GM23338 (cell line): Measurements from ENCODE around the gene ATXN7L2. TPM values are rescaled to one million over a fixed set of nuclear protein-coding genes. Genes with fewer than 3 reads are reported as not detected.

Experiments
- ATAC-seq: fragments of 200-7000 bp; cut with Tn5 transposase; 3 replicates; pipeline ENCODE4 v1.9.1; 2020
- DNase-seq: peaks from one replicate; pipeline ENCODE4 v3.0.0-alpha.2; 2015; ENCODE audit warnings: low spot score
- H2AFZ ChIP-seq: fragments of 200-600 bp; sonication (generic); 2 replicates; pipeline ENCODE4 v1.8.0; 2016; ENCODE audit warnings: antibody characterized with exemption, mild to moderate bottlenecking, moderate library complexity
- H3F3A ChIP-seq: fragments of 200-600 bp; sonication (generic); replicated peaks from 2 replicates; pipeline ENCODE4 v1.8.0; 2017; ENCODE audit warnings: antibody characterized with exemption, mixed run types, low read depth
- H3K27ac ChIP-seq: fragments of 200-600 bp; sonication (generic); 2 replicates; pipeline ENCODE4 v1.6.1; 2016; ENCODE audit warnings: low read depth
- H3K27me3 ChIP-seq: fragments of 200-600 bp; sonication (generic); 2 replicates; pipeline ENCODE4 v1.8.0; 2016; ENCODE audit warnings: mild to moderate bottlenecking, mixed run types, moderate library complexity; ENCODE audit not compliant: insufficient read depth
- H3K36me3 ChIP-seq: fragments of 200-600 bp; sonication (generic); 2 replicates; pipeline ENCODE4 v1.8.0; 2016; ENCODE audit warnings: mild to moderate bottlenecking; ENCODE audit not compliant: insufficient read depth
- H3K4me1 ChIP-seq: fragments of 200-600 bp; sonication (generic); 2 replicates; pipeline ENCODE4 v1.8.0; 2016; ENCODE audit warnings: mild to moderate bottlenecking, moderate library complexity; ENCODE audit not compliant: insufficient read depth
- H3K4me2 ChIP-seq: fragments of 200-600 bp; sonication (generic); 2 replicates; pipeline ENCODE4 v1.7.1; 2017; ENCODE audit warnings: mixed run types
- H3K4me3 ChIP-seq: fragments of 200-600 bp; sonication (generic); 2 replicates; pipeline ENCODE4 v1.6.1; 2016; ENCODE audit warnings: mixed run types
- H3K79me2 ChIP-seq: fragments of 200-600 bp; sonication (generic); replicated peaks from 2 replicates; pipeline ENCODE4 v1.8.0; 2017; ENCODE audit warnings: mild to moderate bottlenecking; ENCODE audit not compliant: insufficient read depth
- H3K9me2 ChIP-seq: fragments of 200-600 bp; sonication (generic); 2 replicates; pipeline ENCODE4 v1.8.0; 2017; ENCODE audit not compliant: insufficient read depth
- H4K20me1 ChIP-seq: fragments of 200-600 bp; sonication (generic); replicated peaks from 2 replicates; pipeline ENCODE4 v1.8.0; 2017; ENCODE audit warnings: mild to moderate bottlenecking; ENCODE audit not compliant: insufficient read depth
- H3K27ac Mint-ChIP-seq: 2 replicates; pipeline ENCODE4 v1.8.0; 2020; ENCODE audit warnings: inconsistent platforms, mild to moderate bottlenecking, moderate library complexity, mixed read lengths
- H3K27me3 Mint-ChIP-seq: 3 replicates; pipeline ENCODE4 v1.8.0; 2022; ENCODE audit warnings: low read depth, mild to moderate bottlenecking, moderate library complexity, mixed read lengths, inconsistent platforms; ENCODE audit not compliant: insufficient read depth, poor library complexity
- H3K36me3 Mint-ChIP-seq: 3 replicates; pipeline ENCODE4 v1.8.0; 2021; ENCODE audit warnings: low read depth, mild to moderate bottlenecking, inconsistent platforms, moderate library complexity, mixed read lengths
- H3K4me1 Mint-ChIP-seq: 3 replicates; pipeline ENCODE4 v1.8.0; 2020; ENCODE audit warnings: mild to moderate bottlenecking, inconsistent platforms, mixed read lengths
- H3K4me3 Mint-ChIP-seq: 3 replicates; pipeline ENCODE4 v1.8.0; 2021; ENCODE audit warnings: moderate library complexity, mild to moderate bottlenecking, inconsistent platforms, mixed read lengths
- H3K9me3 Mint-ChIP-seq: 3 replicates; pipeline ENCODE4 v1.8.0; 2020; ENCODE audit warnings: moderate library complexity, mild to moderate bottlenecking, inconsistent platforms, mixed read lengths
- CREB1 ChIP-seq: fragments of 250-450 bp; sonication (Bioruptor Pico); IDR thresholded peaks from 2 replicates; pipeline ENCODE4 v1.5.0; 2020; ENCODE audit warnings: low read depth, mild to moderate bottlenecking, moderate library complexity
- CTCF ChIP-seq, 2 experiments: fragments of 200-600 bp in 1 of 2; sonication (generic) in 1 of 2; conservative IDR thresholded peaks; 2 replicates each; pipeline versions ENCODE4 v1.5.1 to v1.6.1; 2016 to 2017; ENCODE audit warnings: antibody characterized with exemption in 2 of 2, low read depth in 2 of 2, mild to moderate bottlenecking in 2 of 2, moderate library complexity in 1 of 2
- JUNB ChIP-seq: IDR thresholded peaks from one replicate; pipeline ENCODE4 v1.6.1; 2016; ENCODE audit warnings: antibody characterized with exemption; ENCODE audit not compliant: unreplicated experiment
- REST ChIP-seq: IDR thresholded peaks from one replicate; pipeline ENCODE4 v1.6.1; 2018; ENCODE audit warnings: antibody characterized with exemption; ENCODE audit not compliant: unreplicated experiment
- ZNF331 ChIP-seq: fragments of 250-450 bp; sonication (Bioruptor Pico); IDR thresholded peaks from 2 replicates; pipeline ENCODE4 v1.5.0; 2020; ENCODE audit warnings: low read depth, mild to moderate bottlenecking, moderate library complexity
- polyA plus RNA-seq: library from polyadenylated mRNA; unstranded; fragments of >200 nt; fragmentation: Nextera tagmentation; extraction: Ambion mirVana; gene quantifications from 2 replicates; pipeline ENCODE4 v1.2.1, GENCODE V29; 2016
- total RNA-seq: library from RNA; depleted of rRNA; stranded (reverse); fragments of >200 nt; shearing (Covaris generic); gene quantifications from 2 replicates; pipeline ENCODE4 v1.2.3, GENCODE V29; 2014

Gene ATXN7L2
- total and polyA plus RNA-seq, 2 experiments from 2014 or later: 8.0 to 9.9 TPM

GRCh38 chr1:109487261-109487660, 3.6 kb downstream of the ATXN7L2 start:
- Histone ChIP-seq H3K27ac (no peak overlapping the region), H3F3A (peaks cover 8% of the 10 kb centered on the region; the same call in 1 of the 2 replicates), H3K36me3 (no peaks in the 10 kb centered on the region), H3K79me2 (no peaks in the 10 kb centered on the region), H4K20me1 (no peaks in the 10 kb centered on the region), H3K4me3 (no peak overlapping the region), H3K4me2 (no peak overlapping the region), H3K9me2 (no peaks in the 10 kb centered on the region), H3K27me3 (peaks cover 3% of the 10 kb centered on the region; the same call in 1 of the 2 replicates), H2AFZ (no peak overlapping the region), H3K4me1 (peaks cover 15% of the 10 kb centered on the region)
- Mint-ChIP-seq H3K27ac (no peak overlapping the region), H3K9me3 (no peaks in the 10 kb centered on the region; the same call in 2 of the 3 replicates), H3K36me3 (peaks cover 22% of the 10 kb centered on the region; the same call in 2 of the 3 replicates), H3K4me1 (peaks cover 17% of the 10 kb centered on the region), H3K27me3 (peaks cover 11% of the 10 kb centered on the region), H3K4me3 (no peak overlapping the region)
- DNase-seq (no peak), ATAC-seq (no peak)
- TF ChIP-seq REST (no peak), CREB1 (no peak), ZNF331 (no peak)

GRCh38 chr1:109488201-109488600, 4.5 kb downstream of the ATXN7L2 start:
- H3K9me2 ChIP-seq: no peaks in the 10 kb centered on the region
- no peaks in the 10 kb centered on the region for H3K27me3 ChIP-seq
- H3K4me3 Mint-ChIP-seq: no peak overlapping the region
- no peak overlapping the region for H3K27ac ChIP-seq
- H4K20me1 ChIP-seq: no peaks in the 10 kb centered on the region
- H3K36me3 ChIP-seq: no peaks in the 10 kb centered on the region
- no peaks in the 10 kb centered on the region for H3K79me2 ChIP-seq
- no peak overlapping the region for H3K4me2 ChIP-seq
- DNase-seq: peak; percentile 58
- H3K4me3 ChIP-seq: no peak overlapping the region
- ATAC-seq: no peak
- H2AFZ ChIP-seq: no peak overlapping the region
- H3K36me3 Mint-ChIP-seq: peaks cover 22% of the 10 kb centered on the region; the same call in 2 of the 3 replicates
- H3K27ac Mint-ChIP-seq: 0 out of 2 replicates have a peak overlapping the region, but pooled peaks have one; percentile 44
- TF ChIP-seq JUNB (no peak), CTCF (conservative IDR thresholded peaks at IDR 0.05; ENCODE audit: low read depth in 2 of 2) (peak; percentile 47 to 69)
- peaks cover 15% of the 10 kb centered on the region for H3K4me1 ChIP-seq
- H3K27me3 Mint-ChIP-seq: peaks cover 11% of the 10 kb centered on the region
- peaks cover 17% of the 10 kb centered on the region for H3K4me1 Mint-ChIP-seq
- no peaks in the 10 kb centered on the region; the same call in 2 of the 3 replicates for H3K9me3 Mint-ChIP-seq
- H3F3A ChIP-seq: peaks cover 8% of the 10 kb centered on the region; the same call in 1 of the 2 replicates
